Measurements from ENCODE around the gene FUBP3.

Gene FUBP3

GRCh38 chr9:130666393-130667119 lies 87.2 kb downstream of the FUBP3 start:
- H3K27me3 ChIP-seq (ENCODE audit: insufficient read depth, poor library complexity, severe bottlenecking) = peaks cover 63% of the 10 kb centered on the region

GRCh38 chr9:130667120-130667435 lies 87.7 kb downstream of the FUBP3 start:
- Histone ChIP-seq H3K27me3 (ENCODE audit: insufficient read depth, poor library complexity, severe bottlenecking) (peaks cover 57% of the 10 kb centered on the region), H3K27ac (replicated peaks) (no peak overlapping the region), H3K4me3 (replicated peaks; ENCODE audit: insufficient read depth, low read length) (no peak overlapping the region)
- TF ChIP-seq GABPA (IDR thresholded peaks at IDR 0.05; ENCODE audit: low read depth) (no peak), REST (IDR thresholded peaks at IDR 0.05; ENCODE audit: insufficient replicate concordance, low read depth) (no peak), POLR2AphosphoS5 (IDR thresholded peaks at IDR 0.05; ENCODE audit: low read depth) (no peak), SPI1 (IDR thresholded peaks at IDR 0.05; ENCODE audit: borderline replicate concordance, low read depth) (no peak)
- TF ChIP-seq, protein P1, sequence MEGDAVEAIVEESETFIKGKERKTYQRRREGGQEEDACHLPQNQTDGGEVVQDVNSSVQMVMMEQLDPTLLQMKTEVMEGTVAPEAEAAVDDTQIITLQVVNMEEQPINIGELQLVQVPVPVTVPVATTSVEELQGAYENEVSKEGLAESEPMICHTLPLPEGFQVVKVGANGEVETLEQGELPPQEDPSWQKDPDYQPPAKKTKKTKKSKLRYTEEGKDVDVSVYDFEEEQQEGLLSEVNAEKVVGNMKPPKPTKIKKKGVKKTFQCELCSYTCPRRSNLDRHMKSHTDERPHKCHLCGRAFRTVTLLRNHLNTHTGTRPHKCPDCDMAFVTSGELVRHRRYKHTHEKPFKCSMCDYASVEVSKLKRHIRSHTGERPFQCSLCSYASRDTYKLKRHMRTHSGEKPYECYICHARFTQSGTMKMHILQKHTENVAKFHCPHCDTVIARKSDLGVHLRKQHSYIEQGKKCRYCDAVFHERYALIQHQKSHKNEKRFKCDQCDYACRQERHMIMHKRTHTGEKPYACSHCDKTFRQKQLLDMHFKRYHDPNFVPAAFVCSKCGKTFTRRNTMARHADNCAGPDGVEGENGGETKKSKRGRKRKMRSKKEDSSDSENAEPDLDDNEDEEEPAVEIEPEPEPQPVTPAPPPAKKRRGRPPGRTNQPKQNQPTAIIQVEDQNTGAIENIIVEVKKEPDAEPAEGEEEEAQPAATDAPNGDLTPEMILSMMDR (IDR thresholded peaks at IDR 0.05; ENCODE audit: insufficient read depth, low read length) = no peak
- DNase-seq (ENCODE audit: low read depth in 1 of 2, low spot score in 1 of 2) = no peak

More at GRCh38 chr9:130666393-130667119, 87.2 kb downstream of the FUBP3 start:
- no peak for TF ChIP-seq REST (IDR thresholded peaks at IDR 0.05; ENCODE audit: insufficient replicate concordance, low read depth)
- TF ChIP-seq GABPA (IDR thresholded peaks at IDR 0.05; ENCODE audit: low read depth) = no peak
- TF ChIP-seq SPI1 (IDR thresholded peaks at IDR 0.05; ENCODE audit: borderline replicate concordance, low read depth) = no peak
- TF ChIP-seq, protein P1 (IDR thresholded peaks at IDR 0.05; ENCODE audit: insufficient read depth, low read length) = no peak
- TF ChIP-seq POLR2AphosphoS5 (IDR thresholded peaks at IDR 0.05; ENCODE audit: low read depth) = no peak
- no peak for DNase-seq (ENCODE audit: low read depth in 1 of 2, low spot score in 1 of 2)
- no peak overlapping the region for H3K4me3 ChIP-seq (replicated peaks; ENCODE audit: insufficient read depth, low read length)
- no peak overlapping the region for H3K27ac ChIP-seq (replicated peaks)

GRCh38 chr9:130668196-130668595 lies 88.8 kb downstream of the FUBP3 start:
- no peak for DNase-seq (ENCODE audit: low read depth in 1 of 2, low spot score in 1 of 2)
- Histone ChIP-seq H3K27ac (replicated peaks) (no peak overlapping the region), H3K4me3 (replicated peaks; ENCODE audit: insufficient read depth, low read length) (no peak overlapping the region), H3K27me3 (ENCODE audit: insufficient read depth, poor library complexity, severe bottlenecking) (peaks cover 46% of the 10 kb centered on the region)
- no peak for TF ChIP-seq SPI1 (IDR thresholded peaks at IDR 0.05; ENCODE audit: borderline replicate concordance, low read depth)

DNA sequence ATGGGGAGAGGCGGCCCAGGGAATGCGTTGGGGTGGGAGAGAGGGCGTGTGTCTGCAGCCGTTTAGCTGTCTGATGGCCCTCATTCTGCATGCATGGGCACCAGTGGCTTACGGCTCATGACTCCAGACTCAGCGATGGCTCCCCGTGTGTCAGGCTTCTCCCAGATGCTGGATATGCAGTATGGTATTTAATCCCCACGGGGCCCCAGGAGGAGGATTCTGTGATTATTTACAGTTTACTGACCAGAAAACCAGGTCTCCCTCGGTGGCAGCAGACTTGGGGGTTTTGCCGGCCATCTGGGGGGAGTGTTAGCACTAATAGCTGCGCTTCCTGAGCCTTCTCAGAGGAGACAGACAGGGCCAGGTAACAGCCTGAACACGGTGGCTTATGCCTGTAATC lies 89.3 kb downstream of the FUBP3 start:
- Histone ChIP-seq H3K27me3 (ENCODE audit: insufficient read depth, poor library complexity, severe bottlenecking) (peaks cover 42% of the 10 kb centered on the region), H3K4me3 (replicated peaks; ENCODE audit: insufficient read depth, low read length) (no peak overlapping the region), H3K27ac (replicated peaks) (no peak overlapping the region)
- TF ChIP-seq, protein P1 (IDR thresholded peaks at IDR 0.05; ENCODE audit: insufficient read depth, low read length) = no peak
- TF ChIP-seq SPI1 (IDR thresholded peaks at IDR 0.05; ENCODE audit: borderline replicate concordance, low read depth) (no peak), POLR2AphosphoS5 (IDR thresholded peaks at IDR 0.05; ENCODE audit: low read depth) (no peak), GABPA (IDR thresholded peaks at IDR 0.05; ENCODE audit: low read depth) (no peak), REST (IDR thresholded peaks at IDR 0.05; ENCODE audit: insufficient replicate concordance, low read depth) (no peak)
- no peak for DNase-seq (ENCODE audit: low read depth in 1 of 2, low spot score in 1 of 2)
